Colonic mucosa (tissue), 4 donors: Measurements from ENCODE around the gene HERPUD1. TPM values are rescaled to one million over a fixed set of nuclear protein-coding genes. Genes with fewer than 3 reads are reported as not detected.

ENCODE experiments used
- DNase-seq: peaks from one replicate; pipeline ENCODE4 v3.0.0-alpha.2; 2020
- H3K27ac ChIP-seq: fragments of 200-600 bp; one replicate; pipeline ENCODE4 v1.8.0; 2021
- H3K27me3 ChIP-seq: fragments of 200-600 bp; one replicate; pipeline ENCODE4 v1.8.0; 2021
- H3K36me3 ChIP-seq: fragments of 200-600 bp; one replicate; pipeline ENCODE4 v1.8.0; 2021
- H3K4me1 ChIP-seq: fragments of 200-600 bp; one replicate; pipeline ENCODE4 v1.8.0; 2021; ENCODE audit warnings: mild to moderate bottlenecking
- H3K4me3 ChIP-seq: fragments of 200-600 bp; one replicate; pipeline ENCODE4 v1.8.0; 2021
- H3K9ac ChIP-seq, 2 donors: one replicate each; pipeline ENCODE4 v1.7.0; 2013; ENCODE audit warnings: control low read depth in 2 of 2, low read depth in 2 of 2, low read length in 2 of 2
- H3K9me3 ChIP-seq: fragments of 200-600 bp; one replicate; pipeline ENCODE4 v1.8.0; 2021
- intact Hi-C: fragments of 100-400 bp; cut with DNase I; formaldehyde crosslinking; loops from one replicate; pipeline ENCODE4 v1.14.1; 2022
- total RNA-seq, 2 donors: library from RNA; stranded (reverse); fragmentation: NEBNext Ultra II Directional in 1 of 2; extraction: Animal tissue kit (Norgen Biotek cat#: 25700) in 1 of 2; gene quantifications; one replicate each; pipeline ENCODE4 v1.2.1, GENCODE V29; 2021
- TF ChIP-seq, protein P1 (sequence below): fragments of 200-600 bp; IDR thresholded peaks from one replicate; pipeline ENCODE4 v1.8.0; 2022; ENCODE audit warnings: antibody characterized with exemption, mild to moderate bottlenecking
- donor health status: healthy.
- donor health status: DM: no; HTN: no; CAD: no.
- donor health status: DM: no; HTN: no; CAD: no.

HERPUD1 gene
- total RNA-seq, 2 donors from 2014 or later, result 130 to 194 TPM

DNA sequence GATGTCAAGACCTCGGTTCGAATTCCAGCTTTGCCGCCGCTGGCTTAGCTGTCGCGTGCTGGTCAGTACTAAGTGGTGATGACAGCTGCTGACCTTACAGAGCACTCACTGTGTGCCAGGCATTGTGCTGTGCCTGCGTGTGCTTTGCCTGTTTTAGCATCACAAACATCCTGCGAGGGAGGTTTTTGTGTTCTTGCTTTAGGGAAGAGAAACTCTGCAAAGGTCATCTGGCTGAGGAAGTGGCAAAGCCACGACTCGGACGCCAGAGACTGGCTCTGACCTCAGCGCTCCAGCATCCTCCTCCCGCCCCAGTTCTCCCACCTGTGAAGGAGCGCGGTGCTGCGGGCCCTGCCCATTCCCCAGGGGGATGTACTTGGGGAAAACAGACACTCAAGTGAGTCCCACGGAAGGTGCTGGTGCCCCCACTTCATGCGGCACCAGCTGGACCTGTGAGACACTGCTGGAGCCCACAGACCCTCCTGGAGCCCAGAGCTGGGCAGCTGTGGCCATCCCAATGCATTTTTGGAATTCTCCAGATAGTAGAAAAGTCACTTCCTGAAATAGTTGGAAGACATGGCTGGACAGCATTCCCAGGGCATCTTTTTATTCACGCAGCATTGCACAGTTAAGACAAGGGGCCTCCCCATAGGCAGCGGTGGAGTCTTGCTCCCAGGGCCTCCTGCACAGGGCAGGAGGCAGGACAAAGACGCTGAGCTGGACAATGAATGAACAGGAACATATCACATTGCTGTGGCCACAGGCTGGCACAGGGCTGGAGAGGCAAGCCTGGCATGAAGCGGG is 20.0 kb upstream of the HERPUD1 start:
- TF ChIP-seq, protein P1, sequence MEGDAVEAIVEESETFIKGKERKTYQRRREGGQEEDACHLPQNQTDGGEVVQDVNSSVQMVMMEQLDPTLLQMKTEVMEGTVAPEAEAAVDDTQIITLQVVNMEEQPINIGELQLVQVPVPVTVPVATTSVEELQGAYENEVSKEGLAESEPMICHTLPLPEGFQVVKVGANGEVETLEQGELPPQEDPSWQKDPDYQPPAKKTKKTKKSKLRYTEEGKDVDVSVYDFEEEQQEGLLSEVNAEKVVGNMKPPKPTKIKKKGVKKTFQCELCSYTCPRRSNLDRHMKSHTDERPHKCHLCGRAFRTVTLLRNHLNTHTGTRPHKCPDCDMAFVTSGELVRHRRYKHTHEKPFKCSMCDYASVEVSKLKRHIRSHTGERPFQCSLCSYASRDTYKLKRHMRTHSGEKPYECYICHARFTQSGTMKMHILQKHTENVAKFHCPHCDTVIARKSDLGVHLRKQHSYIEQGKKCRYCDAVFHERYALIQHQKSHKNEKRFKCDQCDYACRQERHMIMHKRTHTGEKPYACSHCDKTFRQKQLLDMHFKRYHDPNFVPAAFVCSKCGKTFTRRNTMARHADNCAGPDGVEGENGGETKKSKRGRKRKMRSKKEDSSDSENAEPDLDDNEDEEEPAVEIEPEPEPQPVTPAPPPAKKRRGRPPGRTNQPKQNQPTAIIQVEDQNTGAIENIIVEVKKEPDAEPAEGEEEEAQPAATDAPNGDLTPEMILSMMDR, result no peak
- Histone ChIP-seq H3K4me1 (no peaks in the 10 kb centered on the region), H3K4me3 (no peak overlapping the region), H3K27ac (no peak overlapping the region), H3K27me3 (no peaks in the 10 kb centered on the region), H3K36me3 (no peaks in the 10 kb centered on the region), H3K9ac (peak overlapping the region in 1 of 2 donors; percentile 39), H3K9me3 (no peaks in the 10 kb centered on the region)
- peak; percentile 29 for DNase-seq
- intact Hi-C loops, result no loop called here

DNA sequence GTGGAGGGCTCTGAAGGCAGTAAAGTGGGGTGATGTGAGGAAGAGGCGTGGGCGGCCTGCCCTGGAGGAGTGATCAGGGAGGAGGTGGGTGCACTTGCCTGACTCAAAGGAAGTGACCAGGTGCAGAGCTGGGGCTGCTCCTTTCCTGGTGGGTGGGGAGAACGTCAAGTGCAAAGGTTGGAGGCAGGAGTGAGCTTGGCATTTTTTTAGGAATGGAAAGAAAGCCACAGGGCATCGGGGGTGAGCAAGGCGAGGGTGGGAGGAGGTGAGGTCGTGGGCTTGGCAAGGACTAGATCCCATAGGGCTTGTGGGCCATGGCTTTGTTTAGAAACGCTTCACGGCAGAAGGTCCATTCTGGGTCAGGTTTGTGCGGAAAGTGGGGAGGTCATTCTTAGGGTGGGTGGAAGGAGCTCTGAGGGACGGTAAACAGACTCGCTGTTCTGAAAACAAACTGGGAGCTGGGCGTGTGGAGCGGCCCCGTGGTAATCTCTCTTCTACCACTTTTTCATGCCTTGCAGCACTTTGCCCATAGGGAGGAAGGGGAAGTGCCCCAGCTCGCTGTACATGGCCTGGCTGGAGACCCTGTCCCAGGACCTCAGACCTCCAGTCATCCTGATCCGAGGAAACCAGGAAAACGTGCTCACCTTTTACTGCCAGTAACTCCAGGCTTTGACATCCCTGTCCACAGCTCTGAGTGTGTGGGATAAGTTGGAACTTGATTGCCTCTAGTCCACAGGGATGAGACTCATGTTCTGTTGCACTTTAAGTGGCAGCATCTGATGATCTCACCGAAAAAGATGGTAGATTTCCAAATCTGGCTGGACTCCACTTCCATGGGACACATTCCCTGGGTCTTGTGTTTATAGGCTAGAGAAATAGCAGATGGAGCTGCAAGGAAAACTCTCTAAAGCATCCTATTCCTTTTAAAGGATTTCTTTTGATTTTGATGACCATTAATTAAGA is 18.9 kb upstream of the HERPUD1 start:
- H3K27ac ChIP-seq, result no peak overlapping the region
- intact Hi-C loops, result no loop called here
- H3K9me3 ChIP-seq, result no peaks in the 10 kb centered on the region
- H3K9ac ChIP-seq, result peak overlapping the region; percentile 39 to 43
- TF ChIP-seq, protein P1, result no peak
- no peaks in the 10 kb centered on the region for H3K27me3 ChIP-seq
- DNase-seq, result peak; percentile 56
- H3K4me3 ChIP-seq, result no peak overlapping the region
- no peaks in the 10 kb centered on the region for H3K4me1 ChIP-seq
- no peaks in the 10 kb centered on the region for H3K36me3 ChIP-seq

DNA sequence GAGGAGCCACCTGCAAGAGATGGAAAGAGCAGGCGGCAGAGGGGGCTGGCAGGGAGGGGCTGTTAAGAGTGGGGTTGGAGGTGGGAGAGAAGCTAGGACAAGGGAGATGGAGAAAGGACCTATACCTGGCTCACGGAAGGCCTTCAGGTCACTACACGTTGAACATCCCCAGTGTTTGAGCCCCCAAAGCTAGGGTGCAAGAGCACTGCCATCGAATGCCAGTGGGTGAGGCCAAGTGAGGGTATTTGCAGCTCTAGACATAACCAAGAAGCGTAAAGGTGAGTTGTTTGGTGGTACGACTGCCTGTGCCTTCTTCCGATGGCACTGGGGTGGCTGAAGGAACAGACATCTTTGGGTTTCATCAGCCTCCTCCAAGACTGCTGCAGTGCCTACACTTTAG is 17.0 kb upstream of the HERPUD1 start:
- no peak overlapping the region for H3K27ac ChIP-seq
- H3K4me3 ChIP-seq, result no peak overlapping the region
- DNase-seq, result no peak
- intact Hi-C loops, result no loop called here
- TF ChIP-seq, protein P1, result no peak
- no peaks in the 10 kb centered on the region for H3K27me3 ChIP-seq
- H3K9ac ChIP-seq, result no peak overlapping the region
- H3K36me3 ChIP-seq, result no peaks in the 10 kb centered on the region
- H3K4me1 ChIP-seq, result no peaks in the 10 kb centered on the region
- no peaks in the 10 kb centered on the region for H3K9me3 ChIP-seq

DNA sequence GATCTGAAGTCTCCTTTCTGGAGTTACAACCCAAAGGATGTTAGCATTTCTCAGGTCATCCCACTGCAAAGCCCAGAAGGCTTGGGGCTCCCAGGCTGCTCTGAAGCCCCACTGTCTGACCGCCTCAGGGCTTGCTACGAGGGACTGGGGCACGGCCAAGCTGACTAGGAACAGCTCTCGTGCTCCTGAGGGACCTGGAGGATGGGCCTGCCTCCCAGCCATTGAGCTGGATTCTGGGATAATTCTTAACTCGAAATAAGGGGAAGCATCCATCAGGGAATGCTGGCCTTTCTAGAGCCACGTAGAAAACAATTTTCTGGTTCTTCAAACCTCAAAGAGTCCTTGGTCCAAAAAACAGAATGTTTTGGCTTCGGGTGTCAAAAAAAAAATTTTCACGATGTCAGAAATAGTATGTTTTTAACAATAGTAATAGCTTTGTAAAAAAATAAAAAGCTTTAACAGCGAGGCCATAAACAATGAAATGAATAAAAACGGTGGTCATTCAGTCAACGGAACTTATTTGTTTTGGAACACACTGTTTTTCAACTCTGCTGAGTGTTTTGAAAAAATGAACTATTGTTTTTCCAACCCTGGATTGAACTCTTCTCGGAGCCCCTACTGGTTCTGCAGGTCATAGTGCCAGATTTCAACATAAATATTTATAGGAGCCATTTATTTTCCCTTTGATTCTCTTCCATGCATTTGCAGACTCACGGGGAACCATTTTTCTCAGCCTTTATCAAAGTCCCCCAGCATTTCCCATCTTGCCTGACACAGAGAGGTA is 16.4 kb upstream of the HERPUD1 start:
- TF ChIP-seq, protein P1, result no peak
- no peak for DNase-seq
- H3K9ac ChIP-seq, result no peak overlapping the region
- no peaks in the 10 kb centered on the region for H3K36me3 ChIP-seq
- H3K27me3 ChIP-seq, result no peaks in the 10 kb centered on the region
- intact Hi-C loops, result no loop called here
- H3K27ac ChIP-seq, result no peak overlapping the region
- no peaks in the 10 kb centered on the region for H3K4me1 ChIP-seq
- H3K4me3 ChIP-seq, result no peak overlapping the region
- H3K9me3 ChIP-seq, result no peaks in the 10 kb centered on the region
